NCI-H748 (cell line): ENCODE results near the gene CEP85L.

Experiments
- DNase-seq: peaks from one replicate; lab custom pipeline; 2025; ENCODE audit not compliant: unreplicated experiment; lab: John Stamatoyannopoulos, UW

CEP85L gene

DNA sequence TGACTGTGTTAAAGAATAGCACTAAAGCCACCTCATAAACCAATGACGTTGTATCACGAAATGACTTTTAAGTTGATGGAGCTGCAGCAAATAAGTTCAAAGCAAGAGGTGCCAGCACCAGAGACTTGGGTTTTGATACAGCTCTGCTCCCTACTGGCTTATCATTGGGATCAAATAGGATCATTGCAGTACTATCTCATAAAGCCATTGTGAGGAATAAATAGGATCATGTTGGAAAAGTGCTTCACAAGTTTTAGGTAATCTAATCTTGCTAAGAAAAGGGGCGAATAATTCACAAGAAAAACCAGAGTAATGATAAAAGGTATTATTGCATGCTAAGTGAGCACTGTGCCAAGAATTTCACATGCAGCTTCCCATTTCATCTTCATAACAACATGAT is 10.4 kb upstream of the CEP85L start:
- no peak for DNase-seq

DNA sequence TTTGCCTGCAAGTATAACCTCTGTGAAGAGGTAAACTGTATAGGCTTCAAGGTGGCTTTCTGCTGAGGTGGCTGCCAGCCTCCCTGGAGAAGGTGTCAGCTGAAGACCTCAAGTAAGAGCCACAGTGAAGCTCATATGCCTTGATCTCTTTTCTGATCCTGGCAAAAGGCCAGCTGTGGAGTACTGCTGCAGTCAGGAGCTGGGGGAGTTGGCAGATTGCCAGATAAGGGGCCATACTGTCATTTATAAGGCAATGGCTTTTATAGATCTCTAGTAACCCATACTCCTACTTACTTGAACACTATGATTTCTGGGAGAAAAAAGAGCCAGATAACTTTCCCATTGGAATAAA is 8.8 kb upstream of the CEP85L start:
- peak; percentile 96 for DNase-seq

DNA sequence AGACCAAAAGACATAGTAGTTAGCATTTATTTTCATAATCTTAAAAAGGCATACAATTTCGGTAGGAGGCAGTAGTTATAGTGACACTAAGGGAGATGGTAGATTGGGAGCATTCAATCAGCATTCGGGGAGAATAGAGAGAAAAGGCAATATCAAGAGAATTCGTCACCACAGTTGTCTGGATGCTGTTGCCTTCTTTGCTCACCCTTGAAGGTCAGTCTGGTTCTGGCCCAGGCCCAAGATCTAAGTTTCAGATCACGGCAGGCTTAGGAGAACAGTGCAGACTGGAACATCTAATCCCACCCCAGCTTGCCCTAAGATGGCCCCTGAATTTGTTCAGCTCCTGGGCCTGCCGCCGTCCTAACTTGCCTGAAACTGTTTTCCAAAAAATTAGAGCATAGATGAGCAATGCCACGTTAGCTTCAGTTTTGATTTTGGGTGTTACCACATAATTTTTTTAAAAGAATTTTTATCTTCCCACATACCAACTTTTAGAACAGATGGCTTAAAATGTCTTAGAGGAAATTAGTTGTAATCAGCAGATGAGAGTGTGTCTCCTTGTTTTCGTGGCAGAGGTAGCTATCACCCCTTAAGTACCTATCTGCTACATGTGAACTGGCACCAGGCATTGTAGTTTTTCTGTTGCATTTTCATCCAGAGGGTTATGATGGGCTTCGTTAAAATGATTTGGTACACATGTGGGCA is 8.3 kb upstream of the CEP85L start:
- no peak for DNase-seq

DNA sequence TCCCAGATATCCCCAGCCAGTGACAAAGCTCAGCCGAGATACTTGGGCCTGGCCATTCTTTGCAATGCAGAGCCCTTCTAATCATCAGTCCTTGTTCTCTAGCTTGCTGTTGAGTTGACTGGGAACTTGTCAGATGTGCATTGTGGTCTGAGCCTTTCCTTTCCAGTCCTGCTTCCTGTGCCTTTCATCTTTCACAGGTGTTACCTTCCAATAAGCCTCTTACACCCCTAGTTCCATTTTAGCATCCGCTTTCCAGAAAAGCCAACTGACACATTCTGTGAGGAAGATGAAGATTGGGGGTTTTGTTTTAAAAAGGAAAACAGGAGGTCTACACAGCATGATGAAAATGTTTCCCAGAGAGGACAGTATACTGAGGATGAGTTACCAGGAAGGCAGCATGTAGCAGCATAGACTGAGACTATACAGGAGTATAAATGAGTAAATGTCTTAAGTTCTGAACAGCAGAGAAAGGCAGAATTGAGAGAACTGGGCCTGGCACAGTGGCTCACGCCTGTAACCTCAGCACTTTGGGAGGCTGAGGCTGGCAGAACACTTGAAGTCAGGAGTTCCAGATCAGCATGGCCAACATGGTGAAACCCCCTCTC is 5.6 kb upstream of the CEP85L start:
- no peak for DNase-seq

DNA sequence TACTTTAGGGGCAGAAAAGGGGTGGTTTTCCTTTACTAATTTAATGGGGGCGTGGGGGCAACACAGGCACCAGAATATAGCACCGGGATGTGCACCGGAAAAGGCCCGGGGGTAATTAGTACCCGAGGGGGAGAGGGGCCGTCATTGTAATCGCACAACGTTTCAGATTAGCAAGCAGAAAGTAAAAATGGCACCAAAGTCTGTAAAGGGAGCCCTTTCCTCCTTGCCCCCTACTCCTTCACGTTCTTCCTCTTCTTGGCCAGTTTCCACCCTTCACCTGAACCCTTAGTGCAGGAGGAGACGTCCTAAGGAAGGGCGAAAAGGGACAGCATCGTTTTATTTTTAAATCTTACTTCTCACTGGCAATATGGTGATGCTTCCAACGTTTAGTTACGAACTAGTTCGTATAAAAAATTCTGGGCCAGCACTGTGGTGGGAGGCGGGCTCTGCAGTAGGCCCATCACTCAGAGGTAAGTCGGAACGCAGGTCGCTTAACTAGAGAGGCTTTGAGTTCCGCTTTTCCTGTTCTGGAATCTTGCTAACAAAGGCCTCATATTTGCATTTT is 742 bp upstream of the CEP85L start:
- DNase-seq: peak; percentile 42

DNA sequence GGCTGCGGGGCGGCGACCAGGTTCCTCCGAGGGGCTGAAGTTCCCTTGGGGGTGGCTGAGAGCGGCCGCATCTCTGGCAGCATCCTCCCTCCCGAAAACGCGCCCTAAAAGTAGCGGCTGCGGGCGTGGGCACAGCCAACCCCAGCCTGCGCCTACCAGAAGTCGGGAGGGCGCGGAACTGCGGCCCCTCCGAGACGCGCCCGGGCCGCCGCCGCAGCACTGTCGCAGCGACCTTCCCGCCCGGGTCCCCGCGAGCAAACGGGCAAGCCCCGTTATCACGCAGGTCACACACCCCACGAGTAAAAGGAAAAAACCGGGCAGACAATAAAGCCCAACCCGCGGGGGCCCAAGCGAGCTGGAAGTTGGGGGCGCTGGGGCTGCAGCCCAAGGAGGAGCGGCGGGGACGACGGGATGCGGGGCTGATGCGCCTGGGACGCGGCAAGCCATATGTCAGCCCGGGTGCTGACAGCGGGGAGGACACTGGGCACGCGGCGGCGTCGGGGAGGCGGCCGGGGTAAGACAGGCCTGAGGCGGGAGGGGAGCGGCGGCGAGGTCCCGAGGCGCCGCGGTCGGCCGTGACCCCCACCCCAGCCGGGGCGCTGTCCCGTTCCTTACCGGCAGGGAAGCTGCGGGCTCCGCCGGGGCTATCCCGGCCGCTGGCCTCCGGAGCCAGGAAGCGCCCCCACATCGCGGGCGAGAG is 659 bp downstream of the CEP85L start:
- DNase-seq: peak; percentile 63

DNA sequence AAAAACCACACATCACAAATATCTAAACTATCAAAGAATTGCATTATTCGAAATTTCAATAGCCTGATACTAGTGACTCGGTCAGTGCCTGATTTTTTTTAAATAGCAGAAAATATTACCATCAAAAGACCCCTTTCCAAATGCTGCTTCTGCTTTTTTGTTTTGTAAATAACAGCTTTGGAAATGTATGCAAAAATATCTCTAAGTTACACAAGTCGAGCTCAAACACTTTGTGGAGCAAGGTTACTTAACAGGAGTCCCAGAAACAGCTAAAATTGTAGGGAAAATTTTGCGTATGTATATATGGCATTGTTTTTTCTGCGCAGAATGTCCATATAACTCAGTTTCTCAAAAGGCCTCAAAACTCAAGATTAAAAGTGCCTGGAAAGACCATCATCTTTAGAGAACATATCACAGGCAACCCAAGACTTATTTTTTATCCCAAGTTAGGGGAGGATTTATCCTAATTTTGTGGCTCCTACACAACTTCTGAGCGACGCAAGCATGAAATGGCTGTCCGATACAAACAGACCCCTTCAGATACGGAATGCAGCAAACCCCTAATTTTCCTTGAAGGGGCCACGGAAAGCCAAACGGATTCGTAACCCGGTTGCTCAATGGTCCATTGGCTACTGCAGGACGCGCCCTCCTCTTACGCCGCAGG is 1.3 kb downstream of the CEP85L start:
- DNase-seq: no peak

DNA sequence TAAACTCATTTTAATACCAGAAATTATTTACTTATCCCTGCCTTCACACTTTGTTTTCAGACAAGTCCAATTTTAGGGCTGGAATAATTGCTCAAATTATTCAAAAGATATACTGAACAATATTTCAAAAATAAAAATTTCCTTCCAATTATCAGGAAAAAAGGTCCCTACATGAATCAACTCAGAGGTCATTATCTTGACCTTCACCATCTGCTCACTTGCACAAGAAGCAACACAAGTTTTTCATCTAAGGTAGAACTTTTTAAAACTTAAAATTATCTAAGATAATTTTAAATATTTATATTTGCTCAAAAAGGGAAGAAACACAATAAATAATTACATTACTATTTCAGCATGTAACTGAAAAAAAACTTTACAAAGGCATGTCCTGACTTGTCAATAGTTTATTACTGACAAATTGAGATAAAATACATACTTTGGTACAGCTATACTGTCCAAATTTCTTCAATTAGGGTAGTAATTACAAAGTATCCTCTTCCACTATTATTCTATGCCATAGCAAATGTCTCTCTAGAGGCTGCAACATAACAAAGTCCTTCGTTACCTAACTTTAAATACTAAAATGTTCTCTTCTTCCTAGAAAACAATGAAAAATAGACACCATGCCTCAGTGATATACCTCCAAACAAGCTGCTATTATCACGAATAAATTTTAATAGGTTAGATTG is 2.4 kb downstream of the CEP85L start:
- DNase-seq: no peak

DNA sequence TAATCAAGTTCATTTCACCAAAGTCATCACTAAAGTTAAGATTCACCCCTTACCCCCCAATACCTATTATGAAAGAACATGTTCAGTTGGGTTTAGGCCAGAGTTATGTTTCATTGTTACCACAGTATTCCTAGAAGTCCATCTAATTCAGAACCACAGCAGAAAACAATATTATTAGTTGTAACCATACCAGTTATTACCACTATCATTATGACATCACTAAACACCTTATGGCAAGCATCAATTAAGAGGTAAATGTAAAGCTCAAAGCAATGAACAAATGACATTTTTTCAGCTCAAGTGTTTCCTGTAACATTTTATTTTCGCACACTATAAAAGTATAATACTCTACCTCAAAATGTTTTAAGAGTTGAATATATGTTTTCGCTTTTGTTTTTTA is 4.4 kb downstream of the CEP85L start:
- DNase-seq: no peak

DNA sequence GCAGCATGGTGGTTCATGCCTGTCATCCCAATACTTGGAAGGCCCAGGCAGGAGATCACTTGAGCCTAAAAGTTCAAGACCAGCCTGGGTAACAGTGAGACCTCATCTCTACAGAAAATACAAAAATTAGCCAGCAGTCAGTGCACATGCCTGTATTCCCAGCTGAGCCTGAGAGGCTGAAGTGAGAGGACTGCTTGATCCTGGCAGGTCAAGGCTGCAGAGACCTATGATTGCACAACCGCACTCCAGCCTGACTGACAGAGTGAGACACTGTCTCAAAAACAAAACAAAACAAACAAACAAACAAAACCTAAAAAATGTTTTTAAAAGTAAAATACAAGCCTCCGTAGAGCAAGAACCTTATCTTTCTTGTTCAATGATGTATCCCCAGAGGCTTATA is 6.0 kb downstream of the CEP85L start:
- DNase-seq: no peak

DNA sequence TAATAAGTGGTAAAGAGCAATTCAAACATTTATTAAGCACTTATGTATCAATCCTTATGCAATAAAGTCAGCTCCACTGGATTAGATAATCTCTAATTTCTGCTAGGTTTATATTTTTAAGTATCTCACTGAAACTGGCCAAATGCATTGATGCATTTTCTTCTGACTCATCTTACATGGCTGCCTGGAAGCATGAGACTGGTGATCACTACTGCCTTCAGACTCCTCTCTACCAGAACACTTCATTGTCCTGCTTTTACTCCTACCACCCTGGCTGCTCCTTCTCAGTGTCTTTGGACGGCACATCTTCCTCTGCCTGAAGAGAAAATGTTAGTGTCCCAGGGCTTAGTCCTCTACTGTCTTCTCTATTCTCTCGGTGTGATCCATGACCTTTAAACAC is 7.4 kb downstream of the CEP85L start:
- DNase-seq: no peak

DNA sequence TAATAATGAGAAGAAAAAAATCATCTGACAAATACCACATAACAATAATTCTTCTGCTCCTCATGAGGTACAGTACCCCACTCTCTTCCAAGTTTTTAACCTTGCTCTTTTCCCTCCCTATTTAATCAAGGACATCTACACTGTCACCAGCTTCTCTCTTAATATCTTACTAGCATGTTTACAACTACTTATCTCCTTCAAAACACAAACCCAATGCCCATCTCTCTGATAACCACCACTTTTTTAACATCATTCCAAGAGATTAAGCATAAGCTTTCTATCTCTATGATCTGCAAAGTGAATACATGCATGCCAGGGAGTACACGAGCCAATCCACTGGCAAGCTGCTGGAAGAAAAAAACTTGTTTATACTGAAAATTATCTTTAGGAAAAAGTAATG is 10.3 kb downstream of the CEP85L start:
- no peak for DNase-seq

DNA sequence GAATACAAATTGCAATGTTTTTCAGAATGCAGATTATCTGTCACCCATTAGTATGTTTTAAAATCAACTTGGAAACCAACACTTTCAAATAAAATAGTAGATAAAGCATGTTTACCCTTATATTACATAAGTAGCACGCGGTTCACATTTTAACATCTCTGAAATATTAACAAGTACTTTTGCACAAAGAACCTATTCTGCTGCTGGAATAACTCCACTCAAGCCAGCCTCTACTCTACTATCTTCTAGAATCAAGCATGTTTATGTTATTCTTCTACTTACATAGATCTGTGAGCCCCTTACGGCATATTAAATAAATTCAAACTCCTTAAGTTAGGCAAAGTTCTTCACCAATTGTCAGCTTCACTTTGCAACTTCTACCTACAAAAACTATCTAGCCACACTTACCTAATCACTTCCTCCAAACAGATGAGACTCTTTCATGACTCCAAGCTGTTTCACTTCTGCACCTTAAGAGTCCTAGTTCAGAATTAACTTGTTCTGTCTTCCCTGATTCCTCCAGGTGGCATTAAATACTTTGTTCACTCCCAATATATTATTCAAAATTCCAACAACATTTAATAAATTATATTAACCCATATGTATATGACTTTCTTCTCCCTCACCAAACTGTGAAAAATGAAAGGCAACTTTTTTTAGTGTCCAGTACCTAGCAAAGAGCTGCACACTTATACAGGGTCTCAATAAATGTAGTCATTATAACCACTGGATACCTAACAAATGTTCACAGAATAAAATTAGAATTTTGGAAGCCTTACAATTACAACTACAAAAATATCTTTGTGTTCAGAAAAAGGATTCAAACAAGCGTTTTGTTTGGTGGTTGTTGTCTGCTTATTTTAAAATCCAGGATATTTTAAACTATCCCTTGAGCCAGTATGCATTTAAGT is 12.1 kb downstream of the CEP85L start:
- no peak for DNase-seq

DNA sequence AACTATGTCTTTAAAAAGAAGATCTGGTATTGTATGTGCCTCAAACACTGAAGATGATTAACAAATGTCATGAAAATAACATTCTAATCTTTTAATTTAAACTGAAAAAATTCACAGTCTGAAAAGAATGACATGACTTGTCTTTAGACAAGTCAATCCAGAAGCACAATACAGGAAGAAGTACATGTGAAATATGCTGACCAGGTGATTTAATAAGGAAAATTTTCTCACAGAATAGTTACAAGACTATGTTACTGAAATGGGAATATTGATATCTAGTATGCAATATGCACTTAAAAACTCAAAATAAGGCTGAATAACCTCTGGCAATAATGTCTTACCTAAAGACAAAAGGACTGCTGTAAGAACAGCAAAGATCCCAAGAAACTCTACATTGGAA is 13.1 kb downstream of the CEP85L start:
- no peak for DNase-seq

DNA sequence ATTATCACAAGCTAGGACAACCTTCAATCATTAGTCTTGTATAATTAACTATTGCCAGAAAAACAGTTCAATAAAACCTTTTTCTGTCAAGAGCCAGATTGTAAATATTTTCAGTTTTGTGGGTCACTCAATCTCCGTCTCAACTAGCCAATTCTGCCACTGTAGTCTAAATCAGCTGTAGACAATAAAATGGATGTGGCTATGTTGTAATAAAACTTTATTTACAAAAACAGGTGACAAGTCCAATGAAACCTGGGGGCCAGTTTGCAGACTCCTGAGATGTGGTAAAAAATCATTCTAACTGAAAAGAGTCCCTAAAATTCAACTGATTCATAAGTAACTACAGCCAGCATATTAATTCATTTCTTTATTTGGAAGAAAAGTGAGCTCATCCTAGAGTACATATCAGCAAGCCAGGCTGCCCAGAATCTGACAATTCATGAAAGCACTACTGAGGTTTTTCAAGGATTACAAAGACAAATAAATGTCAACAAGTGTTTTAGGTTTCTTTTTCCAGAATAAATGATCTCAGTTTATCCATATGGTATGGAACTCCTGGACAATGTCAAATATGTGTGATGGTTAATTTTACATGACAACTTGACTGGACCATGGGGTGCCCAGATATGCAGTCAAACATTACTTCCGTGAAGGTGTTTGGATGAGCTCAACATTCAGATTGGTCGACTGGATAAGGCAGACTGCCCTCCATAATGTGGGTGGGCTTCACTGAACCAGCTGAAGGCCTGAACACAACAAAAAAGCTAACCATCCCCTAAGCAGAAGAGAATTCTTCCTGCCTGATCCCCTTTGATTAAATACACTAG is 15.3 kb downstream of the CEP85L start:
- DNase-seq: no peak

DNA sequence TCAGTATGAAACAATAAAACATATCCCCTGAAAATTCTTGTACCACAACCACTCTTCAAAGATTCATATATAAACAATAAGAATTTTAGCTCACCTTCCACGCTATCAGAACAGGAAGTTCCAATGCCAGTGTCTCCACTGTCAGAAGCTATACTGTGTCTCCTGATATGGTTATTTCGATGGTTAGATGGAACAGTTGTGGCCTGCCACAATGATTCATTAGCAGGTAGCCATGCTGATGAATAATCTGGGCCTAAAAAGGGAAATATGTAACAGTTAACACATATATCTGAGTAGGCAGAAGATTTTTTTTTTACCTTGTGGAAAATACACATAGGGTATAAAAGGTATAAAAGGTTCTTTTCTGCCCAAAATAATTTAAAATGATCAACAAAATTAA is 19.0 kb downstream of the CEP85L start:
- DNase-seq: no peak

DNA sequence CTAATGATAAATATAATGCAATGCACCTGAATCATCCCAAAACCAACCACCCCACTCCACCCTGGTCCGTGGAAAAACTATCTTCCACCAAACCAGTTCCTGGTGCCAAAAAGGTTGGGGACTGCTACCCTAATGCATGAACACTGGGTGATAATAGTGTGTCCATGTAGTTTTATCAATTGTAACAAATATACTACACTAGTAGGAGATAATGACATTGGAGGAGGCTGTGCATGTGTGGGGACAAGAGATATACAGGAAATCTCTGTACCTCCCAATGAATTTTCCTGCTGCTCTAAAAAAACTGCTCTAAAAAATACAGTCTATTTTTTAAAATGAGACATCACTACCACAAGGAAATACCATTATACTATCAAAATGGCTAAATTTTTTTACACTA is 20.5 kb downstream of the CEP85L start:
- DNase-seq: no peak

DNA sequence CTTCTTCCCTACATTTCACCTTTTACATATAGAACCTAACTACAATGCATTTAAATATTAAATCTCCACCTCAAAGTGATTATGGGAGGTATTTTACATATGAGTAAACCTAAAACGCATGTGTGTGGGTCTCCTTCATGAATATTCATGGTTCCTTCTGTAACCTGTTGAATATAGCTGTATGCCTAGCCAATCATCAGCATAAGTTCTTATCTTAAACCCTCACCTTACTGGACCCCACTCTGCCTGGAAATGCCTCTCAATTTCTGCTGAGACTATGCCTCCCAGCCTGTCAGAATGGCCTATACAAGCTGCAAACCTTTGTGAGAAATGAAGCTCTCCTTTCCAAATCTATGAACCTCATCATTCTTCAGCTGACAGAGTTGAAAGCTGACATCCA is 21.3 kb downstream of the CEP85L start:
- DNase-seq: no peak

DNA sequence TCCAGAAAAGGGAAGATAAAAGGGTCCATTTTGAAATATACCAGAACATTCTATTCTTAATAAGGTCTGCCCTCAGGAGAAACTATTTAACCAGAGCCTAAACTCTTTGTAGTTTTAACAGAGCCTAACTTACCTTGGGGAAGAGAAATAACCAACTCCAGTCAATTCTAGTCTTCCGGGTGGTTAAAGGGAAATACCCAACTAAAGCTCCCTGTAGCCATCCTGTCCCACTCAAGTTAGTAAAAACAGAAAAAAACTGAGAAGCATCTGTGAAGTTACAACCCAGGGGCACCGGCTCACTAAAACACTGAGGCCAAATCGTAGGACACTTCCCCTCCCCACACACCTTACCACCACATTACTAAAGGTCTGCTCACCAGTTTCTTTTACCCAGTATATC is 23.7 kb downstream of the CEP85L start:
- no peak for DNase-seq
